Pancreas (tissue), 10 donors: ENCODE data around the gene MILR1. TPM values are rescaled to one million over a fixed set of nuclear protein-coding genes. Genes with fewer than 3 reads are reported as not detected.
"Not testable (repeated sequence)": the region's sequence is repeated elsewhere in the genome, so short reads cannot be mapped to it uniquely, and the experiment has no call there.

ENCODE experiments used
- ATAC-seq, 4 donors: fragments of 200-7000 bp; cut with Tn5 transposase; one replicate each; pipeline versions ENCODE4 v1.8.0 to v1.9.1; 2020; ENCODE audit warnings: mild to moderate bottlenecking in 4 of 4, moderate library complexity in 4 of 4
- DNase-seq, 6 donors: peaks; one replicate each; pipeline ENCODE4 v3.0.0-alpha.2; 2020
- FAIRE-seq: peaks from 2 replicates; lab custom pipeline; 2012; peaks lifted over from hg19 to GRCh38; lab: Jason Lieb, UNC
- H3K27ac ChIP-seq, 4 donors: fragments of 200-600 bp; sonication (generic); 1 replicate in 3 of 4; 2 replicates in 1 of 4; pipeline versions ENCODE4 v1.5.0 to v1.8.0; 2020
- H3K27me3 ChIP-seq, 4 donors: fragments of 200-600 bp; one replicate each; pipeline ENCODE4 v1.8.0; 2021
- H3K36me3 ChIP-seq, 3 donors: fragments of 200-600 bp; sonication (generic) in 1 of 3; one replicate each; pipeline versions ENCODE4 v1.5.0 to v1.8.0; 2020 to 2021
- H3K4me1 ChIP-seq, 3 donors: fragments of 200-600 bp; one replicate each; pipeline ENCODE4 v1.8.0; 2021
- H3K4me3 ChIP-seq, 4 donors: fragments of 200-600 bp; sonication (generic) in 2 of 4; one replicate each; pipeline versions ENCODE4 v1.5.0 to v1.8.0; 2020 to 2021
- H3K9me3 ChIP-seq, 4 donors: fragments of 200-600 bp; one replicate each; pipeline ENCODE4 v1.8.0; 2021
- WGBS, 2 donors: extraction: QIAGEN DNeasy Blood & Tissue Kit; methylation state at CpG; one replicate each; pipeline ENCODE4 v1.1.7; 2013; 5-methylcytosine and 5-hydroxymethylcytosine counted together
- intact Hi-C, 3 donors: fragments of 100-400 bp; cut with DNase I; formaldehyde crosslinking; loops; one replicate each; pipeline versions ENCODE4 v1.11.1 to v1.14.2; 2022
- polyA plus RNA-seq, 2 donors: library from polyadenylated mRNA; stranded (reverse); fragments of 200-250 nt; gene quantifications; one replicate each; pipeline ENCODE4 v1.2.3, GENCODE V29; 2013
- total RNA-seq, 6 donors: library from RNA; stranded (reverse); fragmentation: NEBNext Ultra II Directional in 4 of 6; extraction: Animal tissue kit (Norgen Biotek cat#: 25700) in 4 of 6; gene quantifications; one replicate each; pipeline versions ENCODE4 v1.2.1 to v1.2.4, GENCODE V29; 2021 to 2023
- TF ChIP-seq, protein P1 (sequence below), 4 donors: fragments of 200-600 bp; sonication (generic) in 3 of 4; IDR thresholded peaks; one replicate each; pipeline versions ENCODE4 v1.5.0 to v1.8.0; 2021; ENCODE audit warnings: antibody characterized with exemption in 4 of 4
- donor health status: healthy with polysubstance abuse.
- donor health status: DM: no; HTN: no; CAD: no; lungs with moderate emphysema.
- donor health status: DM: no; HTN: no; CAD: no.
- donor health status: control.
- donor health status: control.
- donor health status: Bipolar disorder and iron deficiency.
- donor health status: DM: yes; HTN: yes; CAD: no.
- donor health status: DM: no; HTN: no; CAD: no.
- donor health status: DM: no; HTN: no; CAD: no.
- donor health status: DM: yes; HTN: yes; CAD: no.

Gene MILR1
- total and polyA plus RNA-seq, 8 donors = 0.51 to 6.3 (median 1.3) TPM

DNA sequence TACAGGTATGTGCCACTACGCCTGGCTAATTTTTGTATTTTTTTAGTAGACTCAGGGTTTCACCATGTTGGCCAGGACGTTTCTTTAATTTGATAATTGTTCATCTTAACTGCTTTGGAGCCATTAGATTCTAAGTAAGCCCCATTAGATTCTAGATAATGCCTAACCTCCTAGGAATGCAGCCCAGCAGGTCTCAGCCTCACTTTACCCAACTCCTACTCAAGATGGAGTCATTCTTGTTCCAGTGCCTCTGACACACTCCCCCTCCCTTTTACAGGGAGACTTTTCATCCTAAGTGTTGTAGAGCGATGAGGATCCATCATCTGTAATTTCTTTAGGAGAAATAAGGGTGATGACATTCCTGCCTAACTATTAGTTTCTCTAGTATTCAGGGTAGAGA is 23.7 kb upstream of the MILR1 start:
- TF ChIP-seq, protein P1, sequence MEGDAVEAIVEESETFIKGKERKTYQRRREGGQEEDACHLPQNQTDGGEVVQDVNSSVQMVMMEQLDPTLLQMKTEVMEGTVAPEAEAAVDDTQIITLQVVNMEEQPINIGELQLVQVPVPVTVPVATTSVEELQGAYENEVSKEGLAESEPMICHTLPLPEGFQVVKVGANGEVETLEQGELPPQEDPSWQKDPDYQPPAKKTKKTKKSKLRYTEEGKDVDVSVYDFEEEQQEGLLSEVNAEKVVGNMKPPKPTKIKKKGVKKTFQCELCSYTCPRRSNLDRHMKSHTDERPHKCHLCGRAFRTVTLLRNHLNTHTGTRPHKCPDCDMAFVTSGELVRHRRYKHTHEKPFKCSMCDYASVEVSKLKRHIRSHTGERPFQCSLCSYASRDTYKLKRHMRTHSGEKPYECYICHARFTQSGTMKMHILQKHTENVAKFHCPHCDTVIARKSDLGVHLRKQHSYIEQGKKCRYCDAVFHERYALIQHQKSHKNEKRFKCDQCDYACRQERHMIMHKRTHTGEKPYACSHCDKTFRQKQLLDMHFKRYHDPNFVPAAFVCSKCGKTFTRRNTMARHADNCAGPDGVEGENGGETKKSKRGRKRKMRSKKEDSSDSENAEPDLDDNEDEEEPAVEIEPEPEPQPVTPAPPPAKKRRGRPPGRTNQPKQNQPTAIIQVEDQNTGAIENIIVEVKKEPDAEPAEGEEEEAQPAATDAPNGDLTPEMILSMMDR (IDR thresholded peaks at IDR 0.05) = no peak
- Histone ChIP-seq H3K9me3 (no peaks in the 10 kb centered on the region), H3K36me3 (no peaks in the 10 kb centered on the region), H3K27me3 (no peaks in the 10 kb centered on the region), H3K27ac (no peak overlapping the region), H3K4me1 (no peaks in the 10 kb centered on the region), H3K4me3 (no peak overlapping the region)
- no peak for ATAC-seq
- DNase-seq = no peak
- intact Hi-C loops = loop anchor here in 1 of 3 donors (10.0 kb wide), 1 partner anchor 310 kb away; no protein-coding TSS in a partner anchor
- no peak for FAIRE-seq
- 81 to 89% methylated on average over 3 of the region's 3 CpGs for WGBS, 2 donors

DNA sequence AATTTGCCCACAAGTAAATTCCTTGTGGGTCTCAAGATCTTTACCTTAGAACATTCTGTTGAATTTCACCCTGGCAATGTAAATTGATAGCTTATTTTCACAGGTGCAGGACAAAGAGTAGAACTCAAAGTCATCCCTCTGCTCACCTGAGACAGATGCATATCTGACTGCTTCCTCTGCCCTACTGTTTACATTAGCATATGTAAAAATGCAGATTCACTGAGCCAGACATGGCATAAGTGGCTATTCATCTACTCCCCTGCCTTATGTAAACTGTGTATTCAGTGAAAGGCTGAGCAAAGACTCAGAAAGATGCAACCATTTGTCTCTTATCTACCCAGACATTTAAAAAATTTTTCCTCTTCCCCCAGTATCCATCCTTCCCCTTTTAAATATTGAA is 22.3 kb upstream of the MILR1 start:
- no peak overlapping the region for H3K27ac ChIP-seq

DNA sequence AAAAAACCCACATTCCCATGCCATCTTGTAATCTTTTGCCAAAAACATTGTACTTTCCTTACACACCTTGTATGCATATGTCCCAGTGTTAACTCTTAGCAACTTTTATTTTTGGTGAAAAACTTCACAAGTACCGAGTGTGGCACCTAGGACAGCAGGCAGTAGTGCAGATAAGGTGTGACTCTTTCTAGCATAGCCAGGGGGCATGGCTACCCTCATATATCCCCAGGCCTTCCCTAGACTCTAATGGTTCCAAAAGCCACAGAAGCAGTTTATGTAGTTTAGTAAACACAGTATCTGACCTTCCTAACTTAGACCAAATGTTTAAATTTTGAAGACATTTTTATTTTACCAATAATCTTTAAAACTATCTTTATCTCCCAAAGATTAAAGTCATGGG is 20.5 kb upstream of the MILR1 start:
- no peaks in the 10 kb centered on the region for H3K36me3 ChIP-seq
- intact Hi-C loops = loop anchor here in 1 of 3 donors (10.0 kb wide), 1 partner anchor 306 kb away; no protein-coding TSS in a partner anchor
- no peaks in the 10 kb centered on the region for H3K9me3 ChIP-seq
- FAIRE-seq = no peak
- no peak overlapping the region for H3K4me3 ChIP-seq
- no peaks in the 10 kb centered on the region for H3K27me3 ChIP-seq
- ATAC-seq = no peak
- 81 to 88% methylated on average over 1 of the region's 1 CpG for WGBS, 2 donors
- DNase-seq = no peak
- TF ChIP-seq, protein P1 (IDR thresholded peaks at IDR 0.05) = no peak
- H3K27ac ChIP-seq = no peak overlapping the region
- H3K4me1 ChIP-seq = no peaks in the 10 kb centered on the region

More for the DNA sequence above, 22.3 kb upstream of the MILR1 start:
- FAIRE-seq (no peak), DNase-seq (no peak), ATAC-seq (no peak)
- TF ChIP-seq, protein P1 (IDR thresholded peaks at IDR 0.05) = no peak
- no peak overlapping the region for H3K4me3 ChIP-seq
- H3K4me1 ChIP-seq = no peaks in the 10 kb centered on the region
- no peaks in the 10 kb centered on the region for H3K9me3 ChIP-seq
- no peaks in the 10 kb centered on the region for H3K36me3 ChIP-seq
- no peaks in the 10 kb centered on the region for H3K27me3 ChIP-seq
- intact Hi-C loops = loop anchor here in 1 of 3 donors (10.0 kb wide), 1 partner anchor 308 kb away; no protein-coding TSS in a partner anchor

DNA sequence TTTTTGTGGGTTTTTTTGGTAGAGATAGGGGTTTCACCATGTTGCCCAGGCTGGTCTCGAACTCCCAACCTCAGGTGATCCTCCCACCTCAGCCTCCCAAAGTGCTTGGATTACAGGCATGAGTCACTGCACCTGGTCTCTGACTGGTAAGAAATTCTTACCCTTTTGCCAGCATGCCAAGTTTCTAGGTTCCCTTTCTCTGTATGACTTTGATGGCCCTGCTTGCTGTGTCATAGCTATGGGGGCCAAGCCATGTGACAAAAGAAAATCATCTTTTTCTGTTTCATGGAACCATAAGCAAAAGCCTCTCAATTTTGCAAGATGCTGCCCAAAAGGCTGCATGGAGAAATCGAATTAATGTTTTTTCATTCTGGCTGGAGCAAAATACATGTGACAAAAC is 18.9 kb upstream of the MILR1 start:
- DNase-seq, H3K4me1 ChIP-seq, H3K36me3 ChIP-seq, FAIRE-seq, H3K4me3 ChIP-seq, H3K27ac ChIP-seq, H3K27me3 ChIP-seq, ATAC-seq, H3K9me3 ChIP-seq, intact Hi-C loops: not testable (repeated sequence)
- WGBS, 2 donors = 71 to 78% methylated on average over 2 of the region's 2 CpGs

DNA sequence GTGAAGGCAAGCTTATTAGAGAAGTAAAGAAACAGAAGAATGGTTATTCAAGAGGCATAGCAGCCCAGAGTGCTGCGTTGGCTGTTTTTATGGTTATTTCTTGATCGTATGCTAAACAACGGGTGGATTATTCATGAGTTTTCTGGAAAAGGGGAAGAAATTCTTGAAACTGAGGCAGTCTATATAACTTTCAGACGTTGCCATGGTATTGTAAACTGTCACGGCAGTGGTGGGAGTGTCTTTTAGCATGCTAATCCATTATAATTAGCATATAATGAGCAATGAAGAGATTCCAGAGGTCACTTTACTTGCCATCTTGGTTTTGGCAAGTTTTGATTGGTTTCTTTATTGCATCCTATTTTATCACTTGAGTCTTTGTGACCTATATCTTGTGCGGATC is 17.4 kb upstream of the MILR1 start:
- no peak for FAIRE-seq
- TF ChIP-seq, protein P1 (IDR thresholded peaks at IDR 0.05) = no peak
- Histone ChIP-seq H3K4me1 (no peaks in the 10 kb centered on the region), H3K27ac (no peak overlapping the region), H3K36me3 (no peaks in the 10 kb centered on the region), H3K27me3 (no peaks in the 10 kb centered on the region), H3K4me3 (no peak overlapping the region), H3K9me3 (no peaks in the 10 kb centered on the region)
- no peak for ATAC-seq
- DNase-seq = no peak
- WGBS, 2 donors = 71 to 86% methylated on average over 6 of the region's 6 CpGs
- intact Hi-C loops = no loop called here
